ENCODE results near the gene AP5S1.

- TF ChIP-seq CTCF (IDR thresholded peaks at IDR 0.05) (no peak), ETV6 (CRISPR knock-in tag; IDR thresholded peaks at IDR 0.05) (no peak), CREB1 (CRISPR knock-in tag; IDR thresholded peaks at IDR 0.05) (no peak), SP1 (CRISPR knock-in tag; conservative IDR thresholded peaks at IDR 0.05) (no peak), NR1H2 (CRISPR knock-in tag; IDR thresholded peaks at IDR 0.05) (no peak), GABPB1 (CRISPR knock-in tag; IDR thresholded peaks at IDR 0.05) (no peak), NR3C1 (CRISPR knock-in tag; conservative IDR thresholded peaks at IDR 0.05; ENCODE audit: low read depth) (no peak), FOXP1 (CRISPR knock-in tag; IDR thresholded peaks at IDR 0.05; ENCODE audit: borderline replicate concordance) (no peak), ZNF263 (CRISPR knock-in tag; IDR thresholded peaks at IDR 0.05; ENCODE audit: low read depth) (no peak)
- TF ChIP-seq, protein P1, sequence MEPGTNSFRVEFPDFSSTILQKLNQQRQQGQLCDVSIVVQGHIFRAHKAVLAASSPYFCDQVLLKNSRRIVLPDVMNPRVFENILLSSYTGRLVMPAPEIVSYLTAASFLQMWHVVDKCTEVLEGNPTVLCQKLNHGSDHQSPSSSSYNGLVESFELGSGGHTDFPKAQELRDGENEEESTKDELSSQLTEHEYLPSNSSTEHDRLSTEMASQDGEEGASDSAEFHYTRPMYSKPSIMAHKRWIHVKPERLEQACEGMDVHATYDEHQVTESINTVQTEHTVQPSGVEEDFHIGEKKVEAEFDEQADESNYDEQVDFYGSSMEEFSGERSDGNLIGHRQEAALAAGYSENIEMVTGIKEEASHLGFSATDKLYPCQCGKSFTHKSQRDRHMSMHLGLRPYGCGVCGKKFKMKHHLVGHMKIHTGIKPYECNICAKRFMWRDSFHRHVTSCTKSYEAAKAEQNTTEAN (CRISPR knock-in tag; IDR thresholded peaks at IDR 0.05) = no peak
Observed at GRCh38 chr20:3867802-3868201, 47.5 kb downstream of the AP5S1 start.

All from WTC11 (cell line).